Neural cell (in vitro differentiated cells): Measurements from ENCODE around the gene RBM43. TPM values are rescaled to one million over a fixed set of nuclear protein-coding genes. Genes with fewer than 3 reads are reported as not detected.

Source experiments
- H2AFZ ChIP-seq: fragments of 200-600, 300-800 bp; sonication (generic), shearing (Covaris generic); 2 replicates; pipeline ENCODE4 v1.6.0; 2014; ENCODE audit warnings: low read depth, mild to moderate bottlenecking, antibody characterized with exemption, low read length, moderate library complexity
- H3F3A ChIP-seq: fragments of 200-600 bp; shearing (Covaris generic); 2 replicates; pipeline ENCODE4 v1.6.1; 2016; ENCODE audit warnings: mild to moderate bottlenecking, moderate library complexity, mixed read lengths, antibody characterized with exemption, low read length; ENCODE audit not compliant: insufficient read depth, poor library complexity, severe bottlenecking
- H3K27ac ChIP-seq: fragments of 200-600, 300-800 bp; sonication (generic), shearing (Covaris generic); 2 replicates; pipeline ENCODE4 v1.5.1; 2014; ENCODE audit warnings: mild to moderate bottlenecking, low read length, moderate library complexity
- H3K27me3 ChIP-seq: fragments of 300-800, 200-600 bp; sonication (generic), shearing (Covaris generic); 2 replicates; pipeline ENCODE4 v1.6.0; 2014; ENCODE audit warnings: mild to moderate bottlenecking, low read depth, low read length, moderate library complexity; ENCODE audit not compliant: insufficient read depth
- H3K36me3 ChIP-seq: fragments of 300-800, 200-600 bp; sonication (generic), shearing (Covaris generic); 2 replicates; pipeline ENCODE4 v1.5.1; 2014; ENCODE audit warnings: mild to moderate bottlenecking, antibody characterized with exemption, low read length, moderate library complexity; ENCODE audit not compliant: insufficient read depth
- H3K4me2 ChIP-seq: fragments of 300-800, 200-600 bp; sonication (generic), shearing (Covaris generic); 2 replicates; pipeline ENCODE4 v1.6.0; 2014; ENCODE audit warnings: mild to moderate bottlenecking, low read length
- H3K4me3 ChIP-seq: fragments of 300-800, 200-600 bp; sonication (generic), shearing (Covaris generic); 2 replicates; pipeline ENCODE4 v1.5.1; 2014; ENCODE audit warnings: mild to moderate bottlenecking, low read length, moderate library complexity
- H3K79me2 ChIP-seq: fragments of 200-600 bp; shearing (Covaris generic); replicated peaks from 2 replicates; pipeline ENCODE4 v1.6.0; 2014; ENCODE audit warnings: mild to moderate bottlenecking, low read length, moderate library complexity; ENCODE audit not compliant: insufficient read depth
- H3K9ac ChIP-seq: fragments of 300-800, 200-600 bp; sonication (generic), shearing (Covaris generic); 2 replicates; pipeline ENCODE4 v1.6.1; 2016; ENCODE audit warnings: mild to moderate bottlenecking, low read length, mixed read lengths
- H3K9me2 ChIP-seq: fragments of 200-600 bp; shearing (Covaris generic); 2 replicates; pipeline ENCODE4 v1.6.1; 2016; ENCODE audit warnings: mild to moderate bottlenecking, low read length, mixed read lengths; ENCODE audit not compliant: insufficient read depth
- H3K9me3 ChIP-seq: fragments of 200-600, 300-800 bp; sonication (generic), shearing (Covaris generic); 2 replicates; pipeline ENCODE4 v1.6.1; 2016; ENCODE audit warnings: mild to moderate bottlenecking, mixed run types, low read length, moderate library complexity, mixed read lengths
- H4K20me1 ChIP-seq: fragments of 200-600 bp; shearing (Covaris generic); 2 replicates; pipeline ENCODE4 v1.6.1; 2016; ENCODE audit warnings: mild to moderate bottlenecking, mixed run types; ENCODE audit not compliant: insufficient read depth
- EP300 ChIP-seq: fragments of 450-650 bp; conservative IDR thresholded peaks from 2 replicates; pipeline ENCODE4 v1.6.1; 2014; ENCODE audit warnings: antibody characterized with exemption, mild to moderate bottlenecking, moderate library complexity; ENCODE audit not compliant: poor library complexity, severe bottlenecking
- EZH2 ChIP-seq: fragments of 200-600, 300-800 bp; shearing (Covaris generic), sonication (generic); IDR thresholded peaks from 2 replicates; pipeline ENCODE4 v1.6.1; 2014; ENCODE audit warnings: antibody characterized with exemption, low read length, borderline replicate concordance, mild to moderate bottlenecking; ENCODE audit not compliant: insufficient read depth, poor library complexity, severe bottlenecking
- MXI1 ChIP-seq: fragments of 450-650 bp; conservative IDR thresholded peaks from 2 replicates; pipeline ENCODE4 v1.6.1; 2014; ENCODE audit warnings: antibody characterized with exemption, mild to moderate bottlenecking; ENCODE audit not compliant: poor library complexity, severe bottlenecking
- POLR2AphosphoS5 ChIP-seq: IDR thresholded peaks from 2 replicates; pipeline ENCODE4 v1.6.1; 2012
- RAD21 ChIP-seq: fragments of 450-650 bp; conservative IDR thresholded peaks from 2 replicates; pipeline ENCODE4 v1.6.1; 2014; ENCODE audit warnings: antibody characterized with exemption, mild to moderate bottlenecking, moderate library complexity
- SMC3 ChIP-seq: fragments of 450-650 bp; conservative IDR thresholded peaks from 2 replicates; pipeline ENCODE4 v1.6.1; 2014; ENCODE audit warnings: antibody characterized with exemption, mild to moderate bottlenecking, moderate library complexity; ENCODE audit not compliant: poor library complexity
- TAF1 ChIP-seq: IDR thresholded peaks from 2 replicates; pipeline ENCODE4 v1.6.1; 2012; ENCODE audit warnings: low read depth
- polyA plus RNA-seq: library from polyadenylated mRNA; depleted of rRNA; stranded (reverse); fragments of >200 nt; gene quantifications from 2 replicates; pipeline ENCODE4 v1.2.3, GENCODE V29; 2014
- TF ChIP-seq, protein P1 (sequence below): IDR thresholded peaks from 2 replicates; pipeline ENCODE4 v1.6.1; 2012; ENCODE audit warnings: borderline replicate concordance
- TF ChIP-seq, protein P2 (sequence below): fragments of 450-650 bp; IDR thresholded peaks from 2 replicates; pipeline ENCODE4 v1.5.1; 2014; ENCODE audit warnings: antibody characterized with exemption, mild to moderate bottlenecking, moderate library complexity; ENCODE audit not compliant: poor library complexity, severe bottlenecking

RBM43 gene
- polyA plus RNA-seq, 1 donor from 2014 or later = not detected

DNA sequence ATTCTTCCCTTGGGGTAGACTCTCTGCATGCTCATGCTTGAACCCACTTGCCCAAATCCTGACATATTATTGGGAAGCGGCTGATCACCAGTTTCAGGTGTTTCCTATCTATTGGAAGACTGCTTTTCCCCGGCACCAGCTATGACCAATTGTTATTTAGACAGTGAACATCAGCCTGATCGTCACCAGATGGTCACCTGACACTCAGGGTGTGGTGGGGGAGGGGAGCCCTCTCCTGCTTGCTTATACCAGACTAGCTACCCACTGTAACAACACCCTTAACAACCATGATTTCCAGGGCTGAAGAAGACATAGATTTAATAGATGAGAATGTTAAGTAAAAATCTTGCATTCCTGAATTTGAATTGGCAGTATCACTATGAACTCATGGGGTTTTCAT, 44.3 kb downstream of the RBM43 start:
- no peaks in the 10 kb centered on the region for H3F3A ChIP-seq
- no peaks in the 10 kb centered on the region for H3K36me3 ChIP-seq
- H3K4me2 ChIP-seq = no peak overlapping the region
- no peak for TF ChIP-seq TAF1
- TF ChIP-seq RAD21 = no peak
- TF ChIP-seq MXI1 = no peak
- TF ChIP-seq POLR2AphosphoS5 = no peak
- TF ChIP-seq, protein P1, sequence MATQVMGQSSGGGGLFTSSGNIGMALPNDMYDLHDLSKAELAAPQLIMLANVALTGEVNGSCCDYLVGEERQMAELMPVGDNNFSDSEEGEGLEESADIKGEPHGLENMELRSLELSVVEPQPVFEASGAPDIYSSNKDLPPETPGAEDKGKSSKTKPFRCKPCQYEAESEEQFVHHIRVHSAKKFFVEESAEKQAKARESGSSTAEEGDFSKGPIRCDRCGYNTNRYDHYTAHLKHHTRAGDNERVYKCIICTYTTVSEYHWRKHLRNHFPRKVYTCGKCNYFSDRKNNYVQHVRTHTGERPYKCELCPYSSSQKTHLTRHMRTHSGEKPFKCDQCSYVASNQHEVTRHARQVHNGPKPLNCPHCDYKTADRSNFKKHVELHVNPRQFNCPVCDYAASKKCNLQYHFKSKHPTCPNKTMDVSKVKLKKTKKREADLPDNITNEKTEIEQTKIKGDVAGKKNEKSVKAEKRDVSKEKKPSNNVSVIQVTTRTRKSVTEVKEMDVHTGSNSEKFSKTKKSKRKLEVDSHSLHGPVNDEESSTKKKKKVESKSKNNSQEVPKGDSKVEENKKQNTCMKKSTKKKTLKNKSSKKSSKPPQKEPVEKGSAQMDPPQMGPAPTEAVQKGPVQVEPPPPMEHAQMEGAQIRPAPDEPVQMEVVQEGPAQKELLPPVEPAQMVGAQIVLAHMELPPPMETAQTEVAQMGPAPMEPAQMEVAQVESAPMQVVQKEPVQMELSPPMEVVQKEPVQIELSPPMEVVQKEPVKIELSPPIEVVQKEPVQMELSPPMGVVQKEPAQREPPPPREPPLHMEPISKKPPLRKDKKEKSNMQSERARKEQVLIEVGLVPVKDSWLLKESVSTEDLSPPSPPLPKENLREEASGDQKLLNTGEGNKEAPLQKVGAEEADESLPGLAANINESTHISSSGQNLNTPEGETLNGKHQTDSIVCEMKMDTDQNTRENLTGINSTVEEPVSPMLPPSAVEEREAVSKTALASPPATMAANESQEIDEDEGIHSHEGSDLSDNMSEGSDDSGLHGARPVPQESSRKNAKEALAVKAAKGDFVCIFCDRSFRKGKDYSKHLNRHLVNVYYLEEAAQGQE = no peak
- TF ChIP-seq, protein P2, sequence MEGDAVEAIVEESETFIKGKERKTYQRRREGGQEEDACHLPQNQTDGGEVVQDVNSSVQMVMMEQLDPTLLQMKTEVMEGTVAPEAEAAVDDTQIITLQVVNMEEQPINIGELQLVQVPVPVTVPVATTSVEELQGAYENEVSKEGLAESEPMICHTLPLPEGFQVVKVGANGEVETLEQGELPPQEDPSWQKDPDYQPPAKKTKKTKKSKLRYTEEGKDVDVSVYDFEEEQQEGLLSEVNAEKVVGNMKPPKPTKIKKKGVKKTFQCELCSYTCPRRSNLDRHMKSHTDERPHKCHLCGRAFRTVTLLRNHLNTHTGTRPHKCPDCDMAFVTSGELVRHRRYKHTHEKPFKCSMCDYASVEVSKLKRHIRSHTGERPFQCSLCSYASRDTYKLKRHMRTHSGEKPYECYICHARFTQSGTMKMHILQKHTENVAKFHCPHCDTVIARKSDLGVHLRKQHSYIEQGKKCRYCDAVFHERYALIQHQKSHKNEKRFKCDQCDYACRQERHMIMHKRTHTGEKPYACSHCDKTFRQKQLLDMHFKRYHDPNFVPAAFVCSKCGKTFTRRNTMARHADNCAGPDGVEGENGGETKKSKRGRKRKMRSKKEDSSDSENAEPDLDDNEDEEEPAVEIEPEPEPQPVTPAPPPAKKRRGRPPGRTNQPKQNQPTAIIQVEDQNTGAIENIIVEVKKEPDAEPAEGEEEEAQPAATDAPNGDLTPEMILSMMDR = no peak
- TF ChIP-seq SMC3 = no peak
- TF ChIP-seq EP300 = no peak
- TF ChIP-seq EZH2 = no peak
- H3K27ac ChIP-seq = no peak overlapping the region
- H3K9me2 ChIP-seq = no peaks in the 10 kb centered on the region
- H2AFZ ChIP-seq = no peak overlapping the region
- H3K9me3 ChIP-seq = no peaks in the 10 kb centered on the region
- no peak overlapping the region for H3K4me3 ChIP-seq
- H3K27me3 ChIP-seq = no peaks in the 10 kb centered on the region
- H4K20me1 ChIP-seq = no peaks in the 10 kb centered on the region
- no peak overlapping the region for H3K9ac ChIP-seq
- no peaks in the 10 kb centered on the region for H3K79me2 ChIP-seq

DNA sequence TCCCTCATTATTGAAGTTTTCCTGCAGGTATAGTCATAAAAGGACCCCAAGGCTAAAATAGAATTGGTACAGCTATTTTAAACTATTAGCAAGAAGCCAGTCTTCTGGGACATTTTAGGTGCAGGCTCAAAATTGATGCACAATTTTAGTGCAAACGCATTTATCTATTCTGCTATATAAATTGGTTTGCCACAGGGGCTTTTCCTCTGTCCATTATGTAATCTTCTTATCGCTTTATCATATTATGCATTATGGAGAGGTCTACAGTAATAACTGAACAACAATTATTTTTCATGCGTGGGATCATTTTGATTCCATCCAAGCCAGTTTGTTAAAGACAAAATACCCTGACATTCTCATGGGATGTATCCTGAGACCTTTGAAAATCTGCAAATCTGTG, 54.6 kb downstream of the RBM43 start:
- Histone ChIP-seq H3K4me2 (no peak overlapping the region), H3K79me2 (no peaks in the 10 kb centered on the region), H3K27me3 (no peaks in the 10 kb centered on the region), H3K9me2 (no peaks in the 10 kb centered on the region), H3K36me3 (no peaks in the 10 kb centered on the region), H3K27ac (no peak overlapping the region), H3F3A (no peaks in the 10 kb centered on the region), H2AFZ (no peak overlapping the region), H3K4me3 (no peak overlapping the region), H3K9me3 (no peaks in the 10 kb centered on the region), H3K9ac (no peak overlapping the region), H4K20me1 (no peaks in the 10 kb centered on the region)
- TF ChIP-seq MXI1 = no peak

DNA sequence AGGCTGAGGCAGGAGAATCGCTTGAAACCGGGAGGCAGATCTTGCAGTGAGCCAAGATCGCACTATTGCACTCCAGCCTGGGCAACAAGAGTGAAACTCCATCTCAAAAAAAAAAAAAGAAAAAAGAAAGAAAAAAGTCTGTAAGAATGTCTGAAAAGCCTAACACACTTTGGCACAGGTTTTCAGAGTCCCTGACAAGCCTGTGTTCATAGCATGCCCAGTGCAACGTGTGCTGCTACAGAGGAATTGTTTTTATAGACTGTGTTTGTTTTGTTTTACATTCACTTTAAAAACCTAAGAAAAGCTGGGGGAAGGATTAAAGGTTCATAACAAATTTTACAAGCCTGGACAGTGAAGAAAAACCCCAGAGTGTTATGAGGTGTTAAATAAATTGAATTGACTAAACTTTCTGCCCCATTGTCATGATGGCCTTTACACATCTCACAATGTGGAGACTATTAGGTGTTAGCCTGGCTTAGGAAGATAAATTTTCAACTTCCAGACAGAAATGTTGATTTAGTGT, 55.2 kb downstream of the RBM43 start:
- Histone ChIP-seq H3K79me2 (no peaks in the 10 kb centered on the region), H3K9me3 (no peaks in the 10 kb centered on the region), H3K9me2 (no peaks in the 10 kb centered on the region), H3F3A (no peaks in the 10 kb centered on the region), H2AFZ (no peak overlapping the region), H3K4me2 (no peak overlapping the region), H3K27ac (no peak overlapping the region), H4K20me1 (no peaks in the 10 kb centered on the region), H3K36me3 (no peaks in the 10 kb centered on the region), H3K4me3 (no peak overlapping the region), H3K9ac (no peak overlapping the region), H3K27me3 (no peaks in the 10 kb centered on the region)
- TF ChIP-seq EP300 (no peak), MXI1 (no peak), TAF1 (no peak), RAD21 (no peak), EZH2 (no peak), SMC3 (no peak), POLR2AphosphoS5 (no peak)
- TF ChIP-seq, protein P1 = no peak
- TF ChIP-seq, protein P2 = no peak
